ENCODE results near the gene ALKBH5. TPM values are rescaled to one million over a fixed set of nuclear protein-coding genes. Genes with fewer than 3 reads are reported as not detected.

Gene ALKBH5
- total and polyA plus RNA-seq, 9 of the 15 experiments (the other 6 are each of a cell fraction or from before 2014, with no cell fraction given): 11.4 to 70.0 (median 47.4) TPM

GRCh38 chr17:18250708-18251107, 67.1 kb downstream of the ALKBH5 start:
- POLR2A ChIA-PET: interaction anchor here (0.9 kb wide), 1 partner anchor 8 kb away, joined by 3 read pairs; the partner anchor contains the start of gene FLII
- FAIRE-seq (no peak), DNase-seq (ENCODE audit: extremely low read depth in 1 of 4, low spot score in 3 of 4) (no peak), ATAC-seq (no peak)
- Histone ChIP-seq H3K4me2 (ENCODE audit: insufficient read depth, low read length) (no peak overlapping the region), H3K4me1 (replicated peaks in 1 of 2; ENCODE audit: control insufficient read depth in 2 of 2, insufficient read depth in 2 of 2, low read length in 2 of 2) (peaks cover 3 to 23% of the 10 kb centered on the region in 2 experiments; a peak in 4 of 5 replicates), H3K79me2 (ENCODE audit: control insufficient read depth, insufficient read depth, low read length) (no peaks in the 10 kb centered on the region), H2AFZ (ENCODE audit: low read depth, low read length) (no peak overlapping the region), H3K27me3 (ENCODE audit: control insufficient read depth in 2 of 2, insufficient read depth in 2 of 2, low read length in 2 of 2) (no peaks in the 10 kb centered on the region), H3K9me1 (ENCODE audit: control insufficient read depth, insufficient read depth, low read length) (peaks cover 2% of the 10 kb centered on the region), H3K36me3 (ENCODE audit: control insufficient read depth, insufficient read depth, low read length) (peaks cover 69% of the 10 kb centered on the region; the same call in 2 of the 3 replicates), H3K4me3 (no peak overlapping the region), H4K20me1 (replicated peaks; ENCODE audit: control insufficient read depth, insufficient read depth, low read length) (peaks cover 3% of the 10 kb centered on the region; the same call in 1 of the 2 replicates), H3K9me3 (replicated peaks; ENCODE audit: control insufficient read depth, insufficient read depth, low read depth, low read length) (no peaks in the 10 kb centered on the region), H3K9ac (ENCODE audit: insufficient read depth in 1 of 2, low read depth in 2 of 2, low read length in 2 of 2) (no peak overlapping the region), H3K27ac (ENCODE audit: extremely low read depth, low read depth, low read length) (no peak overlapping the region)
- BruUV-seq (replicated peaks): no TSS peak
- 92% methylated on average over 4 of the region's 14 CpGs for WGBS (ENCODE audit: insufficient coverage, low coverage, missing lambda C conversion rate)
- in situ Hi-C loops (cut with MboI): no loop called here
- CTCF ChIA-PET (ENCODE audit: low intra/inter-chr PET ratio): no interaction called here
- TF ChIP-seq RBM14 (IDR thresholded peaks at IDR 0.05; ENCODE audit: borderline replicate concordance, insufficient read depth, low read depth, low read length) (no peak), POLR2G (IDR thresholded peaks at IDR 0.05; ENCODE audit: low read depth, low read length) (0 out of 2 replicates have a peak, but pooled peaks have one; percentile 15)
- intact Hi-C loops (cut with micrococcal nuclease): no loop called here

GRCh38 chr17:18251204-18251603, 67.6 kb downstream of the ALKBH5 start:
- no peaks in the 10 kb centered on the region for H3K79me2 ChIP-seq (ENCODE audit: control insufficient read depth, insufficient read depth, low read length)
- DNase-seq (ENCODE audit: extremely low read depth in 1 of 4, low spot score in 3 of 4) (no peak), FAIRE-seq (no peak), ATAC-seq (no peak)
- ChIA-PET POLR2A (no interaction called here), CTCF (ENCODE audit: low intra/inter-chr PET ratio) (no interaction called here)
- intact Hi-C loops (cut with micrococcal nuclease) (no loop called here), in situ Hi-C loops (cut with MboI) (no loop called here)
- no peak overlapping the region for H3K27ac ChIP-seq (ENCODE audit: extremely low read depth, low read depth, low read length)
- no peak overlapping the region for H3K4me2 ChIP-seq (ENCODE audit: insufficient read depth, low read length)
- H3K4me3 ChIP-seq: no peak overlapping the region
- no peaks in the 10 kb centered on the region for H3K27me3 ChIP-seq (ENCODE audit: control insufficient read depth in 2 of 2, insufficient read depth in 2 of 2, low read length in 2 of 2)
- 95% methylated on average over 7 of the region's 15 CpGs for WGBS (ENCODE audit: insufficient coverage, low coverage, missing lambda C conversion rate)
- BruUV-seq (replicated peaks): no TSS peak
- H3K36me3 ChIP-seq (ENCODE audit: control insufficient read depth, insufficient read depth, low read length): peaks cover 69% of the 10 kb centered on the region; the same call in 2 of the 3 replicates
- H3K9ac ChIP-seq (ENCODE audit: insufficient read depth in 1 of 2, low read depth in 2 of 2, low read length in 2 of 2): no peak overlapping the region
- no peak overlapping the region for H2AFZ ChIP-seq (ENCODE audit: low read depth, low read length)
- peaks cover 3 to 18% of the 10 kb centered on the region in 2 experiments; a peak in 4 of 5 replicates for H3K4me1 ChIP-seq (replicated peaks in 1 of 2; ENCODE audit: control insufficient read depth in 2 of 2, insufficient read depth in 2 of 2, low read length in 2 of 2)
- H3K9me3 ChIP-seq (replicated peaks; ENCODE audit: control insufficient read depth, insufficient read depth, low read depth, low read length): no peaks in the 10 kb centered on the region
- H4K20me1 ChIP-seq (replicated peaks; ENCODE audit: control insufficient read depth, insufficient read depth, low read length): peaks cover 3% of the 10 kb centered on the region; the same call in 1 of the 2 replicates
- H3K9me1 ChIP-seq (ENCODE audit: control insufficient read depth, insufficient read depth, low read length): peaks cover 2% of the 10 kb centered on the region
- TF ChIP-seq FOXJ2 (tag; IDR thresholded peaks at IDR 0.05): no peak
- no peak for TF ChIP-seq ZBED1 (IDR thresholded peaks at IDR 0.05)
- TF ChIP-seq TCF15 (CRISPR knock-in tag; IDR thresholded peaks at IDR 0.05): no peak
- TF ChIP-seq ZFP1 (CRISPR knock-in tag; IDR thresholded peaks at IDR 0.05): no peak
- TF ChIP-seq MED1 (CRISPR knock-in tag; IDR thresholded peaks at IDR 0.05; ENCODE audit: borderline replicate concordance): no peak
- no peak for TF ChIP-seq ZNF644 (tag; IDR thresholded peaks at IDR 0.05; ENCODE audit: low read depth)
- TF ChIP-seq TBL1XR1 (IDR thresholded peaks at IDR 0.05; ENCODE audit: low read length in 2 of 2): no peak
- no peak for TF ChIP-seq ARID1B (IDR thresholded peaks at IDR 0.05)
- no peak for TF ChIP-seq PKNOX1 (IDR thresholded peaks at IDR 0.05)
- TF ChIP-seq NR1H2 (CRISPR knock-in tag; IDR thresholded peaks at IDR 0.05): no peak
- no peak for TF ChIP-seq CHCHD3 (CRISPR knock-in tag; IDR thresholded peaks at IDR 0.05)
- no peak for TF ChIP-seq NFATC3 (IDR thresholded peaks at IDR 0.05)
- no peak for TF ChIP-seq ZNF274 (IDR thresholded peaks at IDR 0.05; ENCODE audit: borderline replicate concordance, low read depth, low read length)
- TF ChIP-seq RBM39 (optimal IDR thresholded peaks at IDR 0.05; ENCODE audit: low read depth, low read length): no peak
